ENCODE data around the gene TIGIT. TPM values are rescaled to one million over a fixed set of nuclear protein-coding genes. Genes with fewer than 3 reads are reported as not detected.

The TIGIT gene
- total and polyA plus RNA-seq, 2 of the 13 experiments (the other 11 are each of a cell fraction or from before 2014, with no cell fraction given) = not detected

DNA sequence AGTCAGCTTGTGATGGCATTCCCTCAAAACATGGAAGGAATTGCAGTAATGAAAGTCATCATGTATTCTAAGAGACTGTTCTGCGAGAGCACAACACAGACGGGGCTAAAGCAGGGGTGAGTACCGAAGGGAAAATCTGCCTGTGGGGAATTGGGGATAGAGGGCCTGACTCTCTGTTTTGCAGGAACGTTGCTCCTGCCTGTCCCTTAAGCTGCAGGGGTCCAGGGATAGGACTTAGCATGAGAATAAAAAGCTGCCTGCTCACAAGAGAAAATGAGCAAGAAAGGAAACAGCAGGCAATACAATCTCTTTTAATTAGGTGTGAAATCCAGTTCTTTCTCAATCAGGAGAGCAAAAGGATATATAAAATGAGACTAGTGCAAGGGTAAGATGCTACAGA is 62.2 kb downstream of the TIGIT start (continued):
- TF ChIP-seq, protein P1, sequence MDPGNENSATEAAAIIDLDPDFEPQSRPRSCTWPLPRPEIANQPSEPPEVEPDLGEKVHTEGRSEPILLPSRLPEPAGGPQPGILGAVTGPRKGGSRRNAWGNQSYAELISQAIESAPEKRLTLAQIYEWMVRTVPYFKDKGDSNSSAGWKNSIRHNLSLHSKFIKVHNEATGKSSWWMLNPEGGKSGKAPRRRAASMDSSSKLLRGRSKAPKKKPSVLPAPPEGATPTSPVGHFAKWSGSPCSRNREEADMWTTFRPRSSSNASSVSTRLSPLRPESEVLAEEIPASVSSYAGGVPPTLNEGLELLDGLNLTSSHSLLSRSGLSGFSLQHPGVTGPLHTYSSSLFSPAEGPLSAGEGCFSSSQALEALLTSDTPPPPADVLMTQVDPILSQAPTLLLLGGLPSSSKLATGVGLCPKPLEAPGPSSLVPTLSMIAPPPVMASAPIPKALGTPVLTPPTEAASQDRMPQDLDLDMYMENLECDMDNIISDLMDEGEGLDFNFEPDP (CRISPR knock-in tag; conservative IDR thresholded peaks at IDR 0.05) = no peak
- TF ChIP-seq ZNF317 (CRISPR knock-in tag; IDR thresholded peaks at IDR 0.05) (no peak), HNRNPLL (IDR thresholded peaks at IDR 0.05; ENCODE audit: low read depth, low read length, poor library complexity, severe bottlenecking) (no peak), SMAD9 (CRISPR knock-in tag; IDR thresholded peaks at IDR 0.05) (no peak)
- TF ChIP-seq, protein P2, sequence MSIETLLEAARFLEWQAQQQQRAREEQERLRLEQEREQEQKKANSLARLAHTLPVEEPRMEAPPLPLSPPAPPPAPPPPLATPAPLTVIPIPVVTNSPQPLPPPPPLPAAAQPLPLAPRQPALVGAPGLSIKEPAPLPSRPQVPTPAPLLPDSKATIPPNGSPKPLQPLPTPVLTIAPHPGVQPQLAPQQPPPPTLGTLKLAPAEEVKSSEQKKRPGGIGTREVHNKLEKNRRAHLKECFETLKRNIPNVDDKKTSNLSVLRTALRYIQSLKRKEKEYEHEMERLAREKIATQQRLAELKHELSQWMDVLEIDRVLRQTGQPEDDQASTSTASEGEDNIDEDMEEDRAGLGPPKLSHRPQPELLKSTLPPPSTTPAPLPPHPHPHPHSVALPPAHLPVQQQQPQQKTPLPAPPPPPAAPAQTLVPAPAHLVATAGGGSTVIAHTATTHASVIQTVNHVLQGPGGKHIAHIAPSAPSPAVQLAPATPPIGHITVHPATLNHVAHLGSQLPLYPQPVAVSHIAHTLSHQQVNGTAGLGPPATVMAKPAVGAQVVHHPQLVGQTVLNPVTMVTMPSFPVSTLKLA (IDR thresholded peaks at IDR 0.05) = no peak

DNA sequence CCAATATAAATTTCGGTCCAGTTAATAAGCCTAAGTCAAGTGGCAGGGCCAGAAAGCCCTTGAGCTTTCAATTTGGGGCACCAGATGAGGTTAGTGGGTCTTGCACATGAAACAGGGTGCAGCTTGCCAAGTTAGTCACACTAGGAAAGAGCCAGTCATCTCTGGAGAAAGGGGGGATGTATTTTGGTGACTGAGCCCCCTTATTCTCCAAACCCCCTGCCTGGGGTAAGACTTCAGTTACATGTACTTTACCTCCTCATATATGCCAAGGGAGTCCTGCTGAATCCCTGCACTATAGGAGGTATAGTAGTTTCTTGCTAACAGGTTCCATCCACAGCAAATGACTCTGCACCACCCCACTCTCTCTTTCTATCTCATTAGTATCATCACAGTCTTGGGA is 62.7 kb downstream of the TIGIT start:
- no peak for ATAC-seq
- H3K27me3 ChIP-seq (ENCODE audit: control insufficient read depth in 1 of 2, insufficient read depth in 2 of 2, low read length in 2 of 2) = no peaks in the 10 kb centered on the region
- intact Hi-C loops (cut with micrococcal nuclease; ENCODE audit: unreplicated experiment) = no loop called here
- H3K4me3 ChIP-seq (replicated peaks in 1 of 3; ENCODE audit: insufficient read depth in 1 of 3, low read depth in 2 of 3, low read length in 3 of 3) = no peak overlapping the region
- H3K4me2 ChIP-seq (ENCODE audit: low read depth, low read length) = no peak overlapping the region
- no peak overlapping the region for H3K9ac ChIP-seq (ENCODE audit: insufficient read depth, low read depth, low read length)
- no peaks in the 10 kb centered on the region for H3K36me3 ChIP-seq (replicated peaks in 1 of 2; ENCODE audit: control insufficient read depth in 1 of 2, insufficient read depth in 2 of 2, low read length in 2 of 2)
- no peak for DNase-seq (ENCODE audit: low spot score)
- POLR2A ChIA-PET = no interaction called here
- no peaks in the 10 kb centered on the region for H3K4me1 ChIP-seq (ENCODE audit: insufficient read depth, low read length)
- FAIRE-seq = no peak
- in situ Hi-C loops (cut with HindIII; ENCODE audit: extremely low pct_ligation_motif_present, low pct_unique_long_range_greater_than_20kb) = no loop called here
- WGBS (ENCODE audit: low lambda C conversion rate) = 95% methylated on average over 1 of the region's 1 CpG
- no peak for TF ChIP-seq NKX3-1 (CRISPR knock-in tag; IDR thresholded peaks at IDR 0.05)
- no peak for TF ChIP-seq CBX2 (IDR thresholded peaks at IDR 0.05; ENCODE audit: low read depth, low read length)
- no peak for TF ChIP-seq CBX2 (CRISPR knock-in tag; IDR thresholded peaks at IDR 0.05; ENCODE audit: low read depth)
- no peak for TF ChIP-seq ZNF775 (CRISPR knock-in tag; IDR thresholded peaks at IDR 0.05; ENCODE audit: borderline replicate concordance)
- TF ChIP-seq, protein P3, sequence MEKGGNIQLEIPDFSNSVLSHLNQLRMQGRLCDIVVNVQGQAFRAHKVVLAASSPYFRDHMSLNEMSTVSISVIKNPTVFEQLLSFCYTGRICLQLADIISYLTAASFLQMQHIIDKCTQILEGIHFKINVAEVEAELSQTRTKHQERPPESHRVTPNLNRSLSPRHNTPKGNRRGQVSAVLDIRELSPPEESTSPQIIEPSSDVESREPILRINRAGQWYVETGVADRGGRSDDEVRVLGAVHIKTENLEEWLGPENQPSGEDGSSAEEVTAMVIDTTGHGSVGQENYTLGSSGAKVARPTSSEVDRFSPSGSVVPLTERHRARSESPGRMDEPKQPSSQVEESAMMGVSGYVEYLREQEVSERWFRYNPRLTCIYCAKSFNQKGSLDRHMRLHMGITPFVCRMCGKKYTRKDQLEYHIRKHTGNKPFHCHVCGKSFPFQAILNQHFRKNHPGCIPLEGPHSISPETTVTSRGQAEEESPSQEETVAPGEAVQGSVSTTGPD (CRISPR knock-in tag; IDR thresholded peaks at IDR 0.05) = no peak
- no peak for TF ChIP-seq KAT8 (CRISPR knock-in tag; IDR thresholded peaks at IDR 0.05)
- no peak for TF ChIP-seq GATA4 (IDR thresholded peaks at IDR 0.05; ENCODE audit: borderline replicate concordance, low read depth)
- no peak overlapping the region for H3K27ac ChIP-seq (ENCODE audit: extremely low read length, insufficient read depth, low read length)
- no TSS peak for BruUV-seq (replicated peaks)
- CTCF ChIA-PET (ENCODE audit: low intra/inter-chr PET ratio, low total read pairs) = no interaction called here
- H3K79me2 ChIP-seq (ENCODE audit: insufficient read depth, low read length) = no peaks in the 10 kb centered on the region
- no peak overlapping the region for H2AFZ ChIP-seq (ENCODE audit: low read length)
- H3K9me3 ChIP-seq (ENCODE audit: low read length) = no peaks in the 10 kb centered on the region
- H4K20me1 ChIP-seq (ENCODE audit: insufficient read depth, low read length) = no peaks in the 10 kb centered on the region

All from HepG2 (cell line).